GM12891 (cell line): ENCODE data around the gene AHDC1.

Experiments
- DNase-seq: peaks from one replicate; pipeline ENCODE4 v3.0.0; 2011; ENCODE audit warnings: low spot score; ENCODE audit not compliant: insufficient read length
- FAIRE-seq: peaks from 2 replicates; lab custom pipeline; 2011; peaks lifted over from hg19 to GRCh38; lab: Jason Lieb, UNC
- PAX5 ChIP-seq: IDR thresholded peaks from 2 replicates; pipeline ENCODE4 v1.6.1; 2011; ENCODE audit warnings: low read length, moderate library complexity, mild to moderate bottlenecking; ENCODE audit not compliant: insufficient read depth, severe bottlenecking
- POLR2A ChIP-seq: IDR thresholded peaks from 2 replicates; pipeline ENCODE4 v1.6.1; 2011; ENCODE audit warnings: low read depth, low read length, control low read depth
- POLR2AphosphoS5 ChIP-seq: IDR thresholded peaks from 2 replicates; pipeline ENCODE4 v1.6.1; 2011; ENCODE audit warnings: low read depth, low read length, control low read depth
- POU2F2 ChIP-seq: IDR thresholded peaks from 2 replicates; pipeline ENCODE4 v1.6.1; 2011; ENCODE audit warnings: low read depth, mild to moderate bottlenecking, control low read depth, low read length, moderate library complexity
- SPI1 ChIP-seq: IDR thresholded peaks from 2 replicates; pipeline ENCODE4 v1.6.1; 2011; ENCODE audit warnings: low read depth, low read length, control low read depth
- TAF1 ChIP-seq: IDR thresholded peaks from 2 replicates; pipeline ENCODE4 v1.6.1; 2011; ENCODE audit warnings: low read depth, low read length, control low read depth

The AHDC1 gene

DNA sequence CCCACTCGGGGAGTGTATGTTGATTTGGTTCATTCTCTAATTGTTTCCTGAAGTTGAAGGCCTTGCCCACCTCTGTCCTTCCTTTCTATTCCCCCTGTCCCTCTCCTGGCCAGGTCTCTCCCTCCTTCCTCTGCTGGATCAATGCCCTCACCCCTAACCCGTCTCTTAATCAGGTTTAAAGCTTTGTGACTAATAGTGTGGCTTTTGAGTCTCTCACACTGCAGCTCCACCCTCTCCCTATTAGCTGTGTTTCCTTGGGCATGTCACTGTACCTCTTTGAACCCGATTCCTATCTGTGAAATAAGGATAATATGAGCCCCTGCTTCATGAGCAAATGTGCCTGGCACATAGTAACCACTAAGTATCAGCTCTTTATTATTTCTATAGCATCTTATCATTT, 20.5 kb downstream of the AHDC1 start:
- TF ChIP-seq SPI1 = no peak
- TF ChIP-seq PAX5 = no peak
- TF ChIP-seq POLR2AphosphoS5 = no peak
- TF ChIP-seq POLR2A = no peak
- TF ChIP-seq TAF1 = no peak
- TF ChIP-seq POU2F2 = no peak
- no peak for DNase-seq
- no peak for FAIRE-seq

DNA sequence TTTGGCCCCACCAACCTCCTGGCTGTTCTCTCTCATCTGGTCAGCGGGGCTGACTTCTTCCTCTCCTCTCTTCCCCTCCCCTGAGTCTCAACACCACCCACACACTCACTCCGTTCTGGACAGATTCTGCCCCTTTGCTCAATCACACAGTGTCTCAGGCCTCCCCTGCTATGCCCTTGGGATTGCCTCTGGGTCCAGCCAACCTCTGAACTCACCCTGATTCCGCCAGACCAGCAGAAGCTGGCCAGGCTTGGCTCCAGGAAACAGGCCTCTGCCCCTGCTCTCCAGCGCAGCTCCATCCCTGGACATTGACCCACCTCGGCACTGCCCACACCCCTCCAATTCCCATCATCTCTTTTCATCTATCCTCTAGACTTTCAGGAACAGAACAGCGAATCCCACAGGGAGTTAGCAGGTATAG, 22.1 kb downstream of the AHDC1 start:
- TF ChIP-seq POLR2A (no peak), PAX5 (no peak), POU2F2 (no peak), SPI1 (no peak), POLR2AphosphoS5 (no peak)
- FAIRE-seq (no peak), DNase-seq (no peak)

DNA sequence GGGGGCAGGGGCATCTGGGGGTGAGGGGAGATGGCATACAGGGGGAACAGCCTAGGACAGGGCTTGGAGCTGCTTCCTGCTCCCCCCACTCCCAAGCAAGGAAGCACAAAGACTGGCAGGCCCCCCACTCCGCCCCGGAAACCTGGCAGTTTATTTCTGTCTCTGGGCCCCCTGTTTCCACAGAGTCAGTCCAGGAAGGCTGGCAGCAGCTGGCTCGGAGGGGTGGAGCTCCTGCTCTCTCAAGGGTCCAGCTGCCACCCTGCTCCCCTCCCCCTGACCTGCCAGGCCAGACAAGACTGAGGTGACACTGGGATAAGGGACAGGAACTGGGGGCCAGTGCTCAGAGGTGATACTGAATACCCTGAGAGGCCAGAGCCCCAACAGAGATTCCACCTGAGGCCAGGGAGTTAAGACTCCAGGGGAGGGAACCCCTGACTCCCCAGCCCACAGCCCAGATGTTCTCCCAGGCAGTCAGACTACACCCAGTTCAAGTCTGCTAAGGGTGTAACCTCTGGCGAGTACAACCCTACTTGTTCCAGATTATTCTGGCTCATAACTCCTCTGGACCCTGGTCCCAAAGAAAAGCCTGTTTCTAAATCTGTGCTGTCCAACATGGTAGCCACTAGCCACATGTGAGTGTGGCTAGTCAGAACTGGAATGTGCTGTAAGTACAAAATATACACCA, 26.3 kb downstream of the AHDC1 start:
- no peak for DNase-seq
- no peak for FAIRE-seq

DNA sequence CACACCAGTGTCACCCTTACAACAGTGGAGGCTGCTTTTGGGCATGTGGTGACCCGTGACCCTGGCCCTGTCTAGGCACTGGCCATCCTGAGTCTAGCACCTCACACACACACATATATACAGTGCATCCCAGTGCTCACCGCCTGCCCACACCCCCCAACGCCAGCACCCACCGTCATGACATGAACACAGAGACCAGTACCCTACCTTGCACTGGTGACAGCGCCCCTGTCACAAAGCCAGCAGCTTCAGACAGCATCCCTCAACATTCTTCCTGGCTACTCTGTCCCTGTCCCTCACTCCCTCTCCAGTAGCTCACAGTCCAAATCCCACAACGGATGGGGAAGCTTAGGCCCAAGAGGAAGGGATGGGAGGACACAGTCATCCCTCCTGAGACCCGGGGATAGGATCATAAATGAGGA, 27.1 kb downstream of the AHDC1 start:
- FAIRE-seq (peak; percentile 65), DNase-seq (no peak)
- no peak for TF ChIP-seq POU2F2
- no peak for TF ChIP-seq PAX5
- TF ChIP-seq POLR2AphosphoS5 = no peak
- no peak for TF ChIP-seq POLR2A
- no peak for TF ChIP-seq SPI1
- TF ChIP-seq TAF1 = no peak

More for the DNA sequence above, 26.3 kb downstream of the AHDC1 start:
- TF ChIP-seq SPI1 = no peak

DNA sequence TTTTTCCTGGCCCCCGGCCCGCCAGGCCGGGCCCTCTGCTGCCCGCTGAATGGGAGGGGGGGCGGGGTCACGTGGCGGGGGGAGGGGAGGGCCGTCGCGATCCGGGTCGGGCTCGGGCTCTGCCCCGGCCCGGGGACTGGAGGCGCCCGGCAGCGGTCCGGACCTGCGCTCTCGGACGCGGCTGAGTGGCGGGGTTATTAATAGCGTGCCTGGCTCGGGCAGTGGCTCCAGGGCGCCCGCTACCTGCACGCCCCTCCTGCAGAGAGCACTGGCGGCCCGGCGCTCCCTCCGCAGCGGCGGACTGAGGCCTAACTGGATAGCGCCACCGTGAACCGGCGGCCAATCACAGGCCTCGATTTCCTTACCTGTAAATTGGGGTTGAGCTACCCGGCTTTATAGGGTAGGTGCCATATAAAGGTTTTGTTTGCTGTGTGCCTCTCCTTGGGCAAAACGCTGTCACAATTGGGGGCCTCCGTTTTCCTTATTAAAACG, 28.1 kb downstream of the AHDC1 start:
- FAIRE-seq = peak; percentile 82

DNA sequence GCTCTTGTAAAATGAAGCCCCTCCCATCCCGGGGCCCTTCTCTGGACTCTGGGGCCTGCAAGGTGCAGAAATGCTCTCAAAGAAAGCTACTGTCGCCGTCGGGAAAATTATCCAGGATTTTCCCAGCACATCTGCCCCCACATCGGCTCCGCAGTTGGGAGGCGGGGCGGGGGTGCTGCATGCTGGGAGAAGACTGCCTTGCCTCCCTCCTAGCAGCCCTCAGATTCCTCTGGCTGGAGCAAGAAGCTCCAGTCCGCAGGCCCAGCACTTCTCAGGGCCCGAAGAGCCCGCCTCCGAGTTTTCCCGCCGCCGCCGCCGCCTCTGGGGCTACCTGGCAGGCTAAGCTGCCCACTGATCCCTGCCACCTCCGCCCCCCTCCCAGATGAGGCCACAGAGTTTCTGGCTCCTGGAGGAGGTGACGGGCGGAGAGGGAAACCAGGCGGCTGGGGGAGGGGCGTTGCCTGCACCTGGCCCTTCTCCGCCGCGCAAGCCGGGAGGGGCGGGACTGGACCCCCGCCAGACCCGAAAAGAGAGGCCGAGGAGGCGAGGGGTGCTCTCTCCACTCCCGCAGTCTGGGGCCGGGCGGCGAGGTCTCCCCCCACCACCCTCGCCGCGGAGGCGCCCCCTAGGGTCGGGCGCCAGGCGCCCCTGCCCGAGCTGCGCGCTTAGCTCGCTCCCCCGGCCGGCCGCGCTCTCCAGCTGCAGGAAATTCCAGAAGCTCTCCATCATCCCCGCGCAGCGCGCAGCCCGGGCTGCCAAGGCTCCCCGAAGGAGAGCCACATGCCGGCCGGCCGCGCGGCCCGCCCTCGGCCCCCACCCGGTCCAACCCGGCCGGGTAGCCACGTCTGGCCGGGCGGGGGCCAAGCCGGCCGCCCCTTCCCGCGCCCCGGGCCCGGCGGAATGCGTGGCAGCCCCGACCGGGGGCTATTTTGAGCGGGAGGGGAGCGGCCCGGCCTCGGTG, 28.8 kb downstream of the AHDC1 start:
- DNase-seq = no peak
- FAIRE-seq = no peak
- TF ChIP-seq POU2F2 (no peak), SPI1 (no peak), PAX5 (no peak), POLR2A (no peak), POLR2AphosphoS5 (no peak), TAF1 (no peak)

More for the DNA sequence above, 28.1 kb downstream of the AHDC1 start:
- peak; percentile 72 for DNase-seq
- TF ChIP-seq TAF1 (no peak), POU2F2 (no peak), SPI1 (no peak), POLR2A (no peak), POLR2AphosphoS5 (no peak), PAX5 (no peak)

DNA sequence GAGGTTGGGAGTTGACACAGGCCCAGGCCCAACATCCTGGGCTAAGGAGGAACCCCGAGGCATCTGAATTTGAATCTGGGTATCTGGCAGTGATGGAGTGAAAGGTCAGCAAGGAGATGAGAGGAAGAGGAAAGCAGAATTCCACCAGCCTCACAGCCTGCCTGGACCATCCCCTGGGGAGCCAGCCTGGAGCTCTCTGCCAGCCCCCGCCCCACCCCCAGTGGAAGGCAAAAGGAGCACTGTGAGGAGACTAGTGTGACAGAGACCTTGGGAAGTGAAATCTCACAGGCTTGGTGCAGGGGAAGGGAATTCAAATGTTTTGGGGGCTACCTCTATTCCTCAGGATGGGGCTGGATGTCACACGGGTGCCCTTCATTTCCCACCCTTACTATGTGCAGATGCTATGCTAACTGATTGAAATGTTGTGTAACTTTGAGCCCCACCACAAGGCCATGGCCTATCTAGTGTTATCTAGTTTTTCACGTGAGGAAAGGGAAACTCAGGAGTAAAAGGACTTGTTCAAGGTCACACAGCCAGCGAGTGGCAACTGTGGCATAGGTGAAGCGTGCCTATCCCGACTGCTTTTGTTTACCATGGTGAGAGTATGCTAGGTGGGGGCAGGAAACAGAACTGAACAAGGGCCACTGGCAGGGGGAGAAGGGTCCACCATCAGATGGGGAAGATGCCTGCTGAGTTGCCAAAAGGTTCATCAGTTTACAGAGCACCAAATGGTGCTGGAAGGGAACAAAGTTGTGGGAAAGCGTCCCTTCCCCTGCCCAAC, 29.8 kb downstream of the AHDC1 start:
- TF ChIP-seq POU2F2 = no peak
- no peak for TF ChIP-seq SPI1
- TF ChIP-seq PAX5 = no peak
- no peak for TF ChIP-seq POLR2A
- TF ChIP-seq POLR2AphosphoS5 = no peak
- no peak for TF ChIP-seq TAF1
- FAIRE-seq = no peak
- no peak for DNase-seq

DNA sequence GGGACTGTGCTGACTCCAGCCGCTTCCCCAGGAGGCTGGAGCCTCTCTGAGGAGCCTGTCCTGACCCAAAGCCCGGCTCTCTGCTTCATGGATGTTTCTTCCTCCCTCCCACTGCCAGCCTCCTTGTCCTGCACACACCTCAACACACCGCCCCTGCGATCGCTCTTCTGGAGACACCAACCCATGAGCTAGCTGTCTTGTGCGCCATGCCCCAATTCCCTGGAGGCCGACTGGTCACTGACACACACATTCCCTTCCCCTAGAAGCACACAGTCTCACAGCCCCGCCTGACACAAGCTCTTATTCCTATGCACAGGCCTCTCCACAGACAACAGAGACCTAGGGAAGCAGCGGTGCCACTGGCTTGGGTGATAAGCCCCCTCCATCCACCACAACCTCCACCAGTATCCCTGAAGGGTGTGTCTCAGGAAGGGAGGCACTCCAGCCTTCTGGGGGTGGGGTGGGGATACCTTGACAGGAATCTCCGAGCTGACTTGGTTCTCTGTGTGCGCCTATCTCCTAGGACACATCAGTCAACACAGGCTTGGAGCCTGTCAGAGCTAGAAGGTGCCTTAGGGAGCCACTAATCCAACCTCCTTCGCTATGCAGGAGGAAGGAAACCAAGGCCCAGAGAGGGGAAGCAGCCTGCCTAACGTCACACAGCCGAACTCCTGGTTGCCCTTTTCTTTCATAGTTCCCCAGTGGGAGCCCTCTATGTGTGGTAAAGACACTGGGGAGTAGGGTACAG, 31.1 kb downstream of the AHDC1 start:
- TF ChIP-seq PAX5 (no peak), POLR2A (no peak), SPI1 (no peak), TAF1 (no peak), POLR2AphosphoS5 (no peak), POU2F2 (no peak)
- FAIRE-seq = no peak
- no peak for DNase-seq
